ENCODE measurements around the gene GDA.
A peak's percentile ranks its signal among the peaks of the same experiment; 100 is the strongest.
"Not testable (repeated sequence)": the region's sequence is repeated elsewhere in the genome, so short reads cannot be mapped to it uniquely, and the experiment has no call there.

GDA gene

GRCh38 chr9:72204062-72204461, 54.8 kb downstream of the GDA start:
- DNase-seq (ENCODE audit: extremely low read depth in 1 of 2, low read depth in 1 of 2) = no peak

GRCh38 chr9:72205513-72205912, 56.3 kb downstream of the GDA start:
- no peak for DNase-seq (ENCODE audit: extremely low read depth in 1 of 2, low read depth in 1 of 2)

DNA sequence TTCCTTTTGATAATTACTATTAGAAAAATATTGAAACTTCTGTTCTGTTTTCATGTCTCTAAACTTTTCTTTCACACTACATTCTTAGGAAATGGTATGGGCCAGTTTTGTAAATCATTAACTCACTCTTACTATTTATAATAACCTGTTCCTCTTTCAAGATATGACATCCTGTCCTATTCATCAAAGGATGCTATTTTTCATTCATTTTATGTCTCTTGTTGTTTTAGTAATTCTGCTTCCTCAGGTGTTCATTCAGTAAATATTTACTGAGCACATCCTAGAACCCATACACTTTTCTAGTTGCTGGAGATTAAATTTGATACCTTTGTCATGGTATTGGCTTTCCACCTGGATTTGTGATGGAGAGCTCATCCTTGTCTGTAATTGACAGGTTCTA, 58.0 kb downstream of the GDA start:
- no peak for DNase-seq (ENCODE audit: extremely low read depth in 1 of 2, low read depth in 1 of 2)

DNA sequence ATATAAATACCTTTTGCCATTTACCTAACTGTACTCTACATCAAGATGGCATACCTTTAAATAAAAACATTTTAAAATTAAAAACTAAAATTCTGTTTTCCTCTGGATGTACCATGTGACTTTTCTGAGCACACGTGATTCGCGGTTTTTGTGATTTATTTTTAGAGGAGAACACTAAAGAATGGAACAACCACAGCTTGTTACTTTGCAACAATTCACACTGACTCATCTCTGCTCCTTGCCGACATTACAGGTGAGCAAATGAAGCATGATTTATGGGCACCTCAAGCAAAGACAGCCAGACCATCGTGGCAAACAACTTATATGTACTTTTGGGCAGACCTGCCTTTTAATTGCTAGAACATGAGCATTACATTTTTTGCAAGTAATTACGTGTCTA, 61.3 kb downstream of the GDA start:
- DNase-seq (ENCODE audit: extremely low read depth in 1 of 2, low read depth in 1 of 2) = no peak

DNA sequence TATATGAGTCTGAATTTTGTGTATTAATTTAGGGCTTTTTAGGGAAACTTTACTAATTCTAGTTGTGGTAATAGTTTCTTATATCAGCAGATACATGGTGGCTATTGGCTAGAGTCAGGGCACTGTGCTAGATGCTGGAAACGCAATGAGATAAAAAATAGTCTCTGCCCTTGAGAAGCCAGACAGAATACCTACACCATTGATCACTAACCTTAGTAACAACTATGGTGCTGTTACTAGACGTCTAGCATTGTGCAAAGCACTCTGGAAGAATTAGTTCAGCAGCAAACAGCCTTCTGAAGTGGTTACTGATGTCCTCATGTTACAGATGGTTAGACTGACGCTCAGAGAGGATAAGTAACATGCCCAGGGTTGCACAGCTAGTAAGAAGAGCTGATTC, 61.8 kb downstream of the GDA start:
- DNase-seq (ENCODE audit: extremely low read depth in 1 of 2, low read depth in 1 of 2) = no peak

DNA sequence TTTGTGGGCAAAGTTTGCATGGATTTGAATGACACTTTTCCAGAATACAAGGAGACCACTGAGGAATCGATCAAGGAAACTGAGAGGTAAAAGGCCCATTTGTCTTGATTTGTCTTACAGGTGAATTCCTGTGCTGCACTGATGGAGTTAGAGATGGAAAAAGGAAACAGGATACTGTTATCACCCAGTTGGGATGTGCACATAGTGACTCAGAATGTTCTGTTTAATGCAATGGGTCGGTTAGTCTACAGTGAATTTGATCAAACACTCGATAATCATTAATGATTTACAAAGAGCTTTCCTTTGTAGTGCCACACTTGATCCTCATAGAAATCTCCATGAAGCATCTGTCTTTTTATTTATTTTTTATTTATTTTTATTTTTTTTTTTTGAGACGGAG, 64.7 kb downstream of the GDA start:
- no peak for DNase-seq (ENCODE audit: extremely low read depth in 1 of 2, low read depth in 1 of 2)

DNA sequence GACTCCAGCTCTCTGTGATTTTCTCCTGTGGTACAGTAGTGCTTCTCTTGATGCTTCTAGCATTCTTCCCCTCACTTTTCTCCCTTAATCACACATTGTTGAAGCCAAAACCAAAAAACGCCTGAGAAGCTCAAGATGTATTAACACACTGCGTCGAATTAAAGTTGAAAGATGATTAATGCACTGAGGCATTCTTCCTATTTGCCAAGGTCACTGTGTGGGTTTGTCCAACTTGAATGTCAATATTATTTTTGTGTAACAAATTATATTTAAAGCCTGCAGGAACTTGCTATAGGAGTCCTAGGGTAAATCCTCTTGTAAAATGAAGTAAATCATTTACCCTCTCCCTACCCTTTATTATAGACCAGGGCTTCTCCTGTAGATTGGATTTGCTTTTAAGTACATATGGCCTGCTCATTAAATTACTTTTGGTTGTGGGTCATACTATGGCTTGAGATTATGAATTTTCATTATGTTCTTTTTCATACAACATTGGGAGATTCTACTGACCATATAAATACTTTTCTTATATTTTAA, 68.1 kb downstream of the GDA start:
- no peak for DNase-seq (ENCODE audit: extremely low read depth in 1 of 2, low read depth in 1 of 2)

DNA sequence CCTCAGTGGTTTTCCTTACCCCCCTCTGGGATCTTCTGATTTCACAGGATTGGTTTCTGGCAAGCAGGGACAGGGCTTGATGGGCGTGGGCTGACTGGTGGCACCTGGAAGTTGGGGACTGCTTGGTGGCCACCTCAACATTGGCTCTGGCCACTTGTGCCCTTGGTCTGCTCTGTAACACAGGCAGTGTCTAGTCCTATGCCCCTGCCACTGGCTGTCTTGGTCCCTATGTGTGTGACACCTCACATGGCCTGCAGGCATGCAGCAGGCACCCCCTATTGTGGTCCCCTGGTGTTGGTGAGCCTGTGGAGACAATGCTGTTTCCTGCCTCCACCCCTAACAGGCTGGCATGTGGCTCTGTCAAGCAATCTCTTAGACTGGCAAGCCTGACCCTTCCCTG, 71.3 kb downstream of the GDA start:
- no peak for DNase-seq (ENCODE audit: extremely low read depth in 1 of 2, low read depth in 1 of 2)

- DNase-seq (ENCODE audit: extremely low read depth in 1 of 2, low read depth in 1 of 2) = no peak
Measured at GRCh38 chr9:72226146-72226812, 77.0 kb downstream of the GDA start.

DNA sequence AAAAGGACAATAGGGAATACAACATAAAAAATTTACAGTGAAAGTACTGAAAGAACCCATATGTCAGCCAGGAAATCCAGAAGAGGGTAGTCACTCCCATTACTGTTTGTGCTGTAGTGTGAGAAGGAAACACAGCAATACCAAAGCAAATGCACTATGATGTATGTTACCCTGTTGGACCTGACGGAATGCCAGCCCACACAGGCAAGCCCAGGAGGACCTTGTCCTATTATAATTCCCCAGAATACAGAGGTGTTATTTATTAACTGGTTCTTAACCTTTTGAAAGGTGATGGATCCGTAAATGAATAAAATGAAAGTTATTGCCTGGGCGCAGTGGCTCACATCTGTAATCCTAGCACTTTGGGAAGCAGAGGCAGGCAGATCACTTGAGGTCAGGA, 79.0 kb downstream of the GDA start:
- no peak for DNase-seq (ENCODE audit: extremely low read depth in 1 of 2, low read depth in 1 of 2)

DNA sequence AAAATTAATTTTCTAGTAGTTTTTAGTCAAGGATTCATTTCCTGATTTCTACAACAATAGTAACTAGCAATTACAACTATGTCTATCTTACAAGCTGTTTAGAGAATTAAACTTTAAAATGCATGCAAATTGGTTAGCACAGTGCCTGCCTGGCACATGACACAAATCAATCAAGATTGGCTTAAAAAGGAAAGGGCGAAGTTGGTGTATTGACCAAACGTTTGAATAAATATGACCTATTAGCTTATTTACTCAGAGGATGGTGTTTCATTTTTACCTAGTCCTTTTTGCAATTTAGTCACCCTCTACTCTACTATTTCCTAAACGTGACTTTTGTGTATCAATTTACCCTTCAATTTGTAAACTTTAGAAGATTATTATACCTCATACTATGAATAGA, 83.5 kb downstream of the GDA start:
- no peak for DNase-seq (ENCODE audit: extremely low read depth in 1 of 2, low read depth in 1 of 2)

GRCh38 chr9:72247549-72247948, 98.3 kb downstream of the GDA start:
- no peak for DNase-seq (ENCODE audit: extremely low read depth in 1 of 2, low read depth in 1 of 2)

DNA sequence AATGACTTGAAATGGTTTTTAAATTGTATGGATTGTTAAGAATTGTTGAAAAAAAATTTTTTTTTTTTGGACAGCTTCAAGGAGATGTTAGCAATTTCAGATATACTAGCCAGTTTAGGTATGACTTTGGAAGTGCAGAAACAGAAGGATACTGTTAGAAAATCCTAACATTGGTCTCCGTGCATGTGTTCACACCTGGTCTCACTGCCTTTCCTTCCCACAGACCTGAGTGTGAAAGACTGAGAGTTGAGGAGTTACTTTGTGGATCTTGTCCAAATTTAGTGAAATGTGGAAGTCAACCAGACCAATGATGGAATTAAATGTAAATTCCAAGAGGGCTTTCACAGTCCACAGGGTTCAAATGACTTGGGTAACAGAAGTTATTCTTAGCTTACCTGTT, 102.3 kb downstream of the GDA start:
- DNase-seq (ENCODE audit: extremely low read depth in 1 of 2, low read depth in 1 of 2) = no peak

DNA sequence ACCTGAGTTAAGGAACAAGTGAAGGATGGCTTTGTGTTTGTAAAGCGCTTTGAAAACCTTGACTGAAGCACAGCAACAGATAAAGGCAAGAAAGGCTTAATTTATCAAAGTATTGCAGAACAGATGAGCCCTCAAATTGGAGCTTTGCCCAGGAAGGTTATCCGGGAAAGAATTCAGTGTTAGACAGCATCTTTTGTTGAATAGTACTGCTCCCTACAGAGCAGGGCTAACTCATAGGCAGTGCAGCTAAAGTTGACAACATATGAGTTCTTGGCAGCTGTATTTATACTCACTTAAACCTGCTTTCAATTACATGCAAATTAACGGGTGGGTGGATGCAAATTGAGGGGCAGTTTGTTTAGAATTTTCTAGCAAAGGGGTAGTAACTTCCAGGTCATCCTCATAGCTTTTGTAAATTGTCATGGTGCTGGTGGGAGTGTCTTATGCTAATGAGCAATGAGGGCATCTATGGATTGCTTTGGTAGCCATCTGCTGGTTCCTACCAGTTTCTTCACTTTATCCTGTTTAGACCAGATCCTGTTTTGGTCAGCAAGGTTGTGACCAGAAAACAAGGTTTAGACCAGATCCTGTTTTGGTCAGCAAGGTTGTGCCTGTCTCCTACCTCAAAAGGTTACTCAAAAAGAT, 105.8 kb downstream of the GDA start:
- DNase-seq (ENCODE audit: extremely low read depth in 1 of 2, low read depth in 1 of 2) = no peak

DNA sequence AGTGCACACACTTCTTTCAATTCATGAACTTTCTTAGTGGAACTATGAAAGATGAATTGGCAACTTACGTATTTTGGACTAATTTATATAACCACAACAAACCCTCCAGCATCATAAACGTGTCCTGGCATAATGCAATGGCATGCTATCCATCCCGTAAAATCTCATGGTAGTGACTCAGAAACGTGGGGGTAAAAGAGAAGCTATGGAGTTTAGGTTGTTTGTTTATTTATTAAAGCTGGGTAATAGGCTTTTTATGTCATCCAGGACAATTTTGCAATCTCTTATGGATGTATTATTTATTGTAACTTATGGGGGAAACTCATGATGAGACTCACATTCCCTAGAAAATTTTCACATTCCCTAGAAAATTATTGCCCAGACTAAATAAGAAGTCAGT, 106.3 kb downstream of the GDA start:
- DNase-seq (ENCODE audit: extremely low read depth in 1 of 2, low read depth in 1 of 2) = no peak

- no peak for DNase-seq (ENCODE audit: extremely low read depth in 1 of 2, low read depth in 1 of 2)
Measured at GRCh38 chr9:72256931-72257330, 107.7 kb downstream of the GDA start.

DNA sequence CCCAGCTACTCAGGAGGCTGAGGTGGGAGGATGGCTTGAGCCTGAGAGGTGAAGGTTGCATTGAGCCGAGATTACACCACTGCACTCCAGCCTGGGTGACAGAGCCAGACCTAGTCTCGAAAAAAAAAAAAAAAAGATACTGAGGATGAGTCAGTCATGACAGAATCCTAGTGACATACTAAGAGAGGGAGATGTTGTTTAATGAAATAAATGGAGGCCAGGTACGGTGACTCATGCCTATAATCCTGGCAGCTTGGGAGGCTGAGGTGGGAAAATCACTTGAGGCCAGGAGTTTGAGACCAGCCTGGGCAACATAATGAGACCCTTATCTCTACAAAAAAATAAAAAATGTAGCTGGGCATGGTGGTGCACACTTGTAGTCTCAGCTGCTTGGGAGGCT, 108.6 kb downstream of the GDA start:
- DNase-seq (ENCODE audit: extremely low read depth in 1 of 2, low read depth in 1 of 2) = no peak

DNA sequence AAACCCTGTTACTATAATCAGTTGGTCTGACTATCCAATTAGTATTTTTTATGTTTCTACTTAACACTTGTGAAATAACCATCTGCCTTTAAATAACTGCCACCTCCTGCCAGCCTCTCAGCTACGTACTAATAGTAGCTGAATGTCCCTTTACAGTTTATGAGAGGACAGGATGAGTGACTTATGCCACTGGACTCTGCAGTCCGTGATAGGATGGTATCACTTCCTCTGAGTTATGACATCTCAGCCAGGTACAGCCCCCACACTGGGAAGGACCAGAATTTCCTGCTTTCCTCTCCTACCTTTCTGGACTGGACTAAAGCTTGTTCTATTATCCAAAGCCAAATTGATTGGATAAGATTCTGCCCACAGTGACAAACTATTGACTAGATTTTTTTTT, 112.8 kb downstream of the GDA start:
- no peak for DNase-seq (ENCODE audit: extremely low read depth in 1 of 2, low read depth in 1 of 2)

GRCh38 chr9:72263572-72263971, 114.3 kb downstream of the GDA start:
- no peak for DNase-seq (ENCODE audit: extremely low read depth in 1 of 2, low read depth in 1 of 2)

DNA sequence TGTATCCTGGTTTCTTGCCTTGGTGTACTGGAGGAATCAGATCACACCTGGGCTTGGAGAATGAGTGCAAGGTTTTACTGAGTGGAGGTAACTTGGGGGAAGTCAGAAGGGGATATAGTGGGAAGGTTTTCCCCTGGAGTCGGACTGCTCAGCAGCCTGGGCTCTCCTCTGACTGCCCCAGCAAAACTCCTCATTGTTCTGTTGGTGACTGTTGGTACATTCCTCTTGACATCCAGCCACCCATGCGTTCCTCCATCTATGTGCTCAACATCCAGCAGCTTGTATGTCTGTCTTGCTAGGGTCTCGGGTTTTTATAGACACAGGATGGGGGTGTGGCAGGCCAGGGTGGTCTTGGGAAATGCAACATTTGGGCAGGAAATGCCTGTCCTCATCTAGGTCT, 119.7 kb downstream of the GDA start:
- DNase-seq (ENCODE audit: extremely low read depth in 1 of 2, low read depth in 1 of 2) = no peak

- not testable (repeated sequence) for DNase-seq (ENCODE audit: extremely low read depth in 1 of 2, low read depth in 1 of 2)
Measured at GRCh38 chr9:72270359-72270758, 121.1 kb downstream of the GDA start.

GRCh38 chr9:72271613-72272478, 122.6 kb downstream of the GDA start:
- DNase-seq (ENCODE audit: extremely low read depth in 1 of 2, low read depth in 1 of 2) = peak in 1 of 2 donors; percentile 18

Measured in stimulated activated CD8-positive, alpha-beta memory T cell treated with anti-CD3 and anti-CD28 coated beads, Interleukin-7, amount 100 ng/mL, for 48 hours (primary cell).